GM03348 (cell line): ENCODE results near the gene HOXC5.
A peak's percentile ranks its signal among the peaks of the same experiment; 100 is the strongest.

Source experiments
- DNase-seq: peaks from one replicate; pipeline ENCODE4 v3.0.0; 2012; ENCODE audit warnings: low spot score

The HOXC5 gene

DNA sequence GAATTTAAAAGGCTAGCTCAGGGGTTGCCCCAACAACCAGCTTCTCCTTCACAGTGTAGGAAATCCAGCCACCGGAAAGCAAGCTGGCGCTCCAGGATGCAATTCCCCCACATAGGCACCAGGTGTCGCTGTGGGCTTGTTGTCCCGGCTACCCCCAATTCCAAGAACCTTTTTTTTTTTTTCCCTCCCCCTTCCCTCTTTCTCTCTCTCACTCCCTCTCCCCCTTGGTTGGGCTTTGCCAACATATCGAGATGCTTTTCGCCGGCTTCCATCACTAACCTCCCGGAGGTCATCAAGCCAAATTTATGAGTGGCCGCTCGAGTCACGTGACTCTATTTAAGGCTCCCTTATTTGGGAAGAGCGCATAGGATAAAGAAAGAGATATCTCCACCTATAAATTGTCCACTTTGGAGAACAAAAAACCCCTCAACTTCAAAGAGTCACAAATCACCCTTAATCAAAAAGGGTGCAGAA, at the start of gene HOXC5:
TSS of gene HOXC5 (plus strand) at position 424 of the 474 bp plus-strand sequence. CDS start 73 bp downstream, outside the sequence.
- peak; percentile 80 for DNase-seq

DNA sequence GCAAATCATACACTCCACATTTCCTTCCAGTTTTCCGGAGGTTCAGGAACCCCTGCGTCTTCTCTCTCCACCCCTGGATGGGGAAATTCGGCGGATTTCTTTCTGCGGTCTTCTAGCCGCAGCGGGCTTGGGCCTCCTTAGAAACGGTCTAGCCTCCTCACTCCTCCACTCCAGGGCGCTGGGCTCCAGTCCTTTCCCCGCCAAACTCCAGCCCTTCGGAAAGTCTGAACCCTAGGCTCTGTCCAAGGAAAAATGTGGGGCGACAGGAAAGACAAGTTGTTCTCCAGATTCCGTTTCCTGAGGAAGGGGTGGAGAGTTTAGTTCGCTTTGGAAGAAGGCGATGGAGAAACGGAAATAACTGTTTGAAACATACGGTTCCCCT, 49.3 kb upstream of the HOXC5 start:
- DNase-seq, result no peak

DNA sequence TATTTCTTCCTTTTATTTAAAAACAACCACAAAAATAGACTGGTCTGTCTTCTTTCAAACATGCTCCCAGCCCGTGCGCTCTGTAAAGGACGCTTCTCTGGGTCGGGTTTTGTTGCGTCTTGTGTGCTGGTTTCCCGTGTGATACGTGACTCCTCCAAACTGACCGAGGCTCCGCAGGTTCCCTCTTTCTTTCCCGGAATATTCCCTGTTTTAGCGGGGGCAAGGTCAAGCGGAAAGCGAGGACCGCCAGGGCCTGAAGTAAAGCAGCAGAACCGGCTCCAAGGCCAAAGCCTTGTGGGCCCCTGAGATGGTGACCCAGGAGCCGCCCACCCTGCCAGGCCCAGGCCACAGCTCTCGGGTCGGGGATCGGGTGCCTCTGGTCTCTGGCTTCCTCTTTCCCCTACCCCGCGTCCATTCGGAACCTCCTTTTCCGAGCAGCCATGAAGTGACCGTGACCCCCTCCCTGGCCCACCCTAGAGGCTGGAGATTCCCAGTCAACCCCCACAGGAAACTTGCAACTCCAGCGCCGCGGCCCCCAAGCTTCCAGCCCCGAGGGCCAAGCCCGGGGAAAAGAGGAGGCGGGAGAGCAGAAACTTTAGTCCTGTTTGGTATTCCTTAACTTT, 48.8 kb upstream of the HOXC5 start:
- no peak for DNase-seq

DNA sequence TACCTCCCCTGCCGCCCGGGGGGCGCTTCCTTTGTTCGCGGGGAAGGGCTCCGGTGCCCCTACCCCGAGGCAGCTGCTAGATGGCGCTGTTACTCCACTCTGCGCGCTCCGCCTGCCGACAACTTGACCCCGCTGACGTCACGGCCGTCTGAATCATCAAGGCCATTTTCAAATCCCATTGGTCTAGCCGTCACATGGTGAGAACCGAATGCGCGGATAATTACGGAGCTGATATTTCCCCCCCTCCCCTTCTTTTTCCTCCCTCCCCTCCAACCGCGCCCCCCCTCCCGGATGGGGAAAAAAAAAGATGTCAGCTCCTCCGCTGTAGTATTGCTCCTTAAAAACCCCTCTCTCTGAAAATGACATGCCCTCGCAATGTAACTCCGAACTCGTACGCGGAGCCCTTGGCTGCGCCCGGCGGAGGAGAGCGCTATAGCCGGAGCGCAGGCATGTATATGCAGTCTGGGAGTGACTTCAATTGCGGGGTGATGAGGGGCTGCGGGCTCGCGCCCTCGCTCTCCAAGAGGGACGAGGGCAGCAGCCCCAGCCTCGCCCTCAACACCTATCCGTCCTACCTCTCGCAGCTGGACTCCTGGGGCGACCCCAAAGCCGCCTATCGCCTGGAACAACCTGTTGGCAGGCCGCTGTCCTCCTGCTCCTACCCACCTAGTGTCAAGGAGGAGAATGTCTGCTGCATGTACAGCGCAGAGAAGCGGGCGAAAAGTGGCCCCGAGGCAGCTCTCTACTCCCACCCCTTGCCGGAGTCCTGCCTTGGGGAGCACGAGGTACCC, 47.8 kb upstream of the HOXC5 start, which contains the start of gene HOXC10:
TSS of gene HOXC10 (plus strand) at position 246 of the 791 bp plus-strand sequence. CDS start at position 360, 114 bp downstream.
- DNase-seq, result peak; percentile 91

DNA sequence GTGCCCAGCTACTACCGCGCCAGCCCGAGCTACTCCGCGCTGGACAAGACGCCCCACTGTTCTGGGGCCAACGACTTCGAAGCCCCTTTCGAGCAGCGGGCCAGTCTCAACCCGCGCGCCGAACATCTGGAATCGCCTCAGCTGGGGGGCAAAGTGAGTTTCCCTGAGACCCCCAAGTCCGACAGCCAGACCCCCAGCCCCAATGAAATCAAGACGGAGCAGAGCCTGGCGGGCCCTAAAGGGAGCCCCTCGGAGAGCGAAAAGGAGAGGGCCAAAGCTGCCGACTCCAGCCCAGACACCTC, 47.2 kb upstream of the HOXC5 start:
- no peak for DNase-seq

DNA sequence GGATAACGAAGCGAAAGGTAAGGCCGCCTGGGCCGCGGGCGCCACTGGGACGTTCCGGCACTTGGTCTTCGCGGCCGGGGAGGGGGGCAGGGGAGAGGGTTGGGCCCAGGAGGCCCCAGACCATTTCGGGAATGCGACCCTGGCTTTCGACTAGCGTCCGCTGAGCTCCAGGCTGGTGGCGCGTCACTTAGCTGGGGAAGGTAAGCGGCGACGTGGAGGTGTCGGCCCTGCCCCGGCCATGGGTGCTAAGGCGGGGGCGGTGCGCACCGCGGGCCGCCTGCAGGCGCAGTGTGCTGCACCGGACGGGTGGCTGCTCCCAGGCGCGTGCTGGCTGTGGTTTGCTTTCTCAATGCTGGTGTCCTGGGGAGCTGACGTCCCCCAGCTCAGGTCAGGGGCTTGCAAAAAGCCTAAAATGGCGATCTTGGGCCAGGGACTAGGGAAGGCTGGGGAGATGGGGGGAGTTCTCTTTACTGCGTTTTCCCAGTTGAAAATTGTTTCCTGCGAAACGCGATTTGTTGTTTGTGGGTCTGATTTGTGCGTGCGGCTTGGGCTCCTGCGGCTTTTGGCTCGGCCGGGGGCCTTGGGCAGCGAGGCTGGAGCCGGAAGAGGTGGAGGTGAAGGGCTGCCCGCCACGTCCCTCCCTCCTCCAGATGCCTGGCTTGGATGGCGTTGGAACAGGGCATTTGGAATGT, 46.7 kb upstream of the HOXC5 start:
- no peak for DNase-seq

DNA sequence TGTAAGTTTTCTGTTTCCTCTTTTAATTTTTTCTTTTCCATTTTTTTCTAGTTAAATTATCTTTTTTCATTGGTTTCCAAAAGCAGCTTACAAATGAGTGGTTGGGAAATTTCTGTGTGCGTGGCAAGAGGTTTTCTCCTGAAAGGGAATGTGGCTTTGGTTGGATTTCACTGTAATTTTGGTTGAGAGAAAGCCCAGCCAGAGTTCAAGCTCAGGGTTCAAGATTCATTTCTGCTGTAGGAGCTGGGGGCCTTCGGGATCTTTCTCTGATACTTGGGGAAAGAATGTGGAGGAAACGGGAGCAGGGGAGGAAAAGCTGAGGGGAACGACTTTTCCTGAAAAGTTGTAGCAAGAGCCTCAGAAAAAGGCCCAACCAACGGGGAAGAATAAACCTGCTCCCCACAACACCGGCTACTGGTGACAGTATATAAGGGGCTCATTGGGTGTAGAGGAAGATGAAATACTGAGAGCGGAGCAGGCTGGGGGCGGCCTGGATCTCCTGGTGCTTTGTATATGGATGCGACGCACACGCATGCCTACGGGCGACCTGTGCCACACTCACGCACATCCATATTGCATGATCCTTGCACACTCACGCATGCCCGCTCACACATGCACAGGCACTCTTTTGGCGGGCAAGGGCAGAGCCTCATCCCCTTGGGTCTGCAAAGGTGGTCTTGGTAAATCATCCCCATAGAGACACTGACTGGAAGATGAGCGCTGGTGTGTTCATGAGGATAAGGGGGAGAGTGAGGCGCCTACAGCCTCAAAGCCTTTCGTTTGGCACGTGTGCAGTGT, 46.0 kb upstream of the HOXC5 start:
- DNase-seq, result no peak

DNA sequence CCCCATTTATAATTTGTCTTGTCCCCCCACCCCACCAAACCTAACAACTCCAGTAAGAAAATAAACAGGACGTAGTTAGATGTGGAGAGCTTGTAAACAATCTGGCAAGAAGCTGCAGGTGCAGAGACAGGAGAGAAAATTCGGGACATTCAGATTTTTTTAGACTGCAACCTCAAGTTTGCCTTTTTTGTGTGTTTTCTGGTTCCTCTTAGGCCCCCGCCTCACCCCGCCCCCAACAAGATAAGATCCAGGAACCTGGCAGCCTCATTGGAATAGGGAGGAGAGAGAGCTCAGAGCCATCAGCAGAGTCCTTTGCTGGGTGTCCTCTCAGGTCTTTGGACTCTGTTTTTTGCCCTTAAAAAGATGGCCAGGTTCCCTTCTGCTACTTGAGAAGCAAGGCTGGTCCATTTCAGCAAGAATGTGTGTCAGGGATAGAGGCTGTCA, 45.0 kb upstream of the HOXC5 start:
- DNase-seq, result no peak

DNA sequence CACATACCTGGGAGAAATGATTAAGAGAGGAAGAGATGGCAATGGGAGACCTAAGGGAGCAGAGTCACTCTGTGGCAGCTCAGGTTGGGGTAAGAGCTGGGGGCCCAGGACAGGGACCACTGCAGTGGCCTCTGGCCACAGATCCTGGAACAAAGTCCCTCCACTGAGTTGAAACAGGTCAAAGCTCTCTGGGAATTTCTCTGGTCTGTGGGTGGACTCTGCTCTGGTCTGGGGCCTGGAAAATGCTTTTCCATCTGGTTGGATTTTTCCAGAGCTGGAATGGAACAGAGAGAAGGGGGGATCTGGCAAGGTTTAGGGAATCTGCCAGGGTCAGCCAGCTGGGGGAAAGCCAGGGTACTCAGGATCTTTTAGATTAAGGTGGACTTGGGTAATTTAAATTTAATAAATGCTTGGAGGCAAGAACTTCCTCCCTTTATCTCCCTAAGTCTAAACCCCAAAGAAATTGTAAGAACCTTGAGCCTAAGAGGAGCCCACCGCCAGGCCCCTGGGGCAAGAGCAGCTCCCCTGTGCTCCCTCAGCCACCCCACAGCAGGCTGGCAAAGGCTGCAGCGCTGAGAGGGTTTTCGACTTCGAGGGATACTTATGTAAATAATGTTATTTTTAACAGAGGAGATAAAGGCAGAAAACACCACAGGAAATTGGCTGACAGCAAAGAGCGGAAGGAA, 44.2 kb upstream of the HOXC5 start:
- DNase-seq, result no peak

DNA sequence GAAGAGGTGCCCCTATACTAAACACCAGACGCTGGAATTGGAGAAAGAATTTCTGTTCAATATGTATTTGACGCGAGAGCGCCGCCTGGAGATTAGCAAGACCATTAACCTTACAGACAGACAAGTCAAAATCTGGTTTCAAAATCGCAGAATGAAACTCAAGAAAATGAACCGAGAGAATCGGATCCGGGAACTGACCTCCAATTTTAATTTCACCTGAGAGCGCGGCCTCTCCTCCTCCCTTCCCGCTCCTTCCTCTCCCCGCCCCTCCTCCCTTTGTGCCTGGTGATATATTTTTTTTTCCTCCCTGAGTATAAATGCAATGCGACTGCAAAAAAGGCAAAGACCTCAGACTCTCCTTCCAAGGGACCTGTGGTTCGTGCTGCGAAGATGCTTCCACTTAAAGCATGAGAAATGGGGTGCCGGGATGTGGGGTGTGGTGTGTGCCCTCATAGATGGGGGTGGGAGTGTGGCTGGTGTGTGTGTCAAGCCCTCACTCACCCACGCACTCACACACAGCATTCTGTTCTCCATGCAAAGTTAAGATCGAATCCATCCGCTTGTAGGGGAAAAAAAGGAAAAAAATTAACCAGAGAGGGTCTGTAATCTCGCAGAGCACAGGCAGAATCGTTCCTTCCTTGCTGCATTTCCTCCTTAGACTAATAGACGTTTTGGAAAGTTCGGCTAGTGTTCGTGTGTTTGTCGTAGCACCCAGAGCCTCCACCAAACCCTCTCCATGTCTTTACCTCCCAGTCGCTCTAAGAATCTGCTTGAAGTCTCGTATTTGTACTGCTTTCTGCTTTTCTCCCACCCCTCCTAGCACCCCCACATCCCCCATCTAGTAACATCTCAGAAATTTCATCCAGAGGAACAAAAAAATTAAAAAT, 43.4 kb upstream of the HOXC5 start:
- no peak for DNase-seq

DNA sequence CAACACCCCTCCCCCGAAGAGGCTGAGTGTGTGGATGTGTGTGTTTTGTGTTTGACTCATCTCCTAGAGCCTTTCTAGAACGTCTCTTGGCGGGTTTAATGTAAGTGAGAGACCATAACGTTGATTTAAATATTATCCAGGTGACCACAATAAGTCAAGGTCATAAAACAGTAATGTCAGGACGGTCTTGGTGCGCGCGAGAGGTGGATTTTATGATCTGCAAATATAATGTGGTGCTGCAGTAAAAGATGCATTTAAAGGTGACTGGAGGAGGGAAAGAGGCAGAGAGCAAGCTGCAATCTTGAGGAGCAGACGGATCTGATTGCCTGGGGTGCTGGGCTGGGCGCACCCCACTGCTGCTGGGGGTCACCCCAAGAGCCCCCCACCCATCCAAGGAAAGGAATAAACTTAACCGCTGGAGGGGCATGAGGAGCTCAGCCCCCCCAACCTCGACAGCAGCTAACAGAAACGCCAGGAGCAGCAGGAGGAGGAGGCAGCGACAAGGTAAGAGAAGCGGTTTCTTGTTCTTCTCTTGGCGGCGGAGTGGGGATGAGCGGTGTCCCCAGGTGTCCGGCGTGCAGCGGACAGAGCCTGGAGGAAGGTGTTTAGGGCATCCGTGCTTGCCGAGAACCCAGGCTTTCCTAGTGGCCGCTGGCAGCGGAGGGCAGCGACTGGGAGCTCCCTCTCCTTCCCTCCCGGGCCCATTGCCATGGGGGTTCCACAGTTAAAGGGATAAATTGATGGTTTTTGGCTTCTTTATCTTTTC, 42.4 kb upstream of the HOXC5 start:
- DNase-seq, result no peak

DNA sequence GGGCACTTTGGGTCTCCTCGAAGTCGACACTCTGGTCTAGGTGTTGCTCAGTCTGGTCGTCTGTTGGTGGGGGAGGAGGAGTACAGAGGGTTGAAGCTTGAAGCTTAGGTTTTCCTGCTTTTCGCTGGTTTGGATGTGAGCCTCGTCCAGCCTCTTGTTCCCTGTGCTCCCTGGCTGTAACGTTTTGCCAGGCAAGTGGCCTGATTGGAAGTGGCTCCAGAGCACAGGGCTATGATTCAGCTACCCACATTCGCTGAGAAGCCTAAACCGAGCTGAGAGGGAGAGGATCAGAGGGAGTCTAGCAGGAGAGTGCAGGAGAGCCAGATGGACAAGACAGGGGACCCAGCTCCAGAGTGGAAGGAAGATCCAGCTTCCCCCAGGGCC, 41.8 kb upstream of the HOXC5 start:
- DNase-seq, result peak; percentile 79

DNA sequence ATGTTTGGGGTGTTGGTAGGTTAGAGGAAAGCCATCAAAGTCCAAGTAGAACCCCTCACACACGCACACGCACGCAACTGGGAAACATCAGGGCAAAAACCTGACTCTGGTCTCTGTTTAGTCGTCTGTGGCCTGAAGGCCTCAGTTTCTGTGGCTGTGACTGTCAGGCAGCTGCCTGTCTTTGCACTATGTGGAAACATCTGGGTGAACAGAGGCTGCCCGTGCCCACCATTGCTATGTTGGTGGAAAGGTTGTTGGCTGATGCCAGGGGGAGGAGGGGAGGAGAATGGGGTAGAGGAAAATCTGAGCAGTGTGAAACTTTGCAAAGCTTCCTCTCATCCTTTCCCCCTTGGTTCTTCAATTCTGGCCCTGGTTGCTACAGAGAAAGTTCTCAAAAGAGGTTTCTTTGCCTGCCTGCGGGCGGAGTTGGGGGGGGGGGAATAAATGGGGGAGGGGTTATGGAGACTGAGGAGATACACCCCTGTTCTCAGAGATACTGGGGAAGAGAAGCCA, 40.4 kb upstream of the HOXC5 start:
- DNase-seq, result no peak

DNA sequence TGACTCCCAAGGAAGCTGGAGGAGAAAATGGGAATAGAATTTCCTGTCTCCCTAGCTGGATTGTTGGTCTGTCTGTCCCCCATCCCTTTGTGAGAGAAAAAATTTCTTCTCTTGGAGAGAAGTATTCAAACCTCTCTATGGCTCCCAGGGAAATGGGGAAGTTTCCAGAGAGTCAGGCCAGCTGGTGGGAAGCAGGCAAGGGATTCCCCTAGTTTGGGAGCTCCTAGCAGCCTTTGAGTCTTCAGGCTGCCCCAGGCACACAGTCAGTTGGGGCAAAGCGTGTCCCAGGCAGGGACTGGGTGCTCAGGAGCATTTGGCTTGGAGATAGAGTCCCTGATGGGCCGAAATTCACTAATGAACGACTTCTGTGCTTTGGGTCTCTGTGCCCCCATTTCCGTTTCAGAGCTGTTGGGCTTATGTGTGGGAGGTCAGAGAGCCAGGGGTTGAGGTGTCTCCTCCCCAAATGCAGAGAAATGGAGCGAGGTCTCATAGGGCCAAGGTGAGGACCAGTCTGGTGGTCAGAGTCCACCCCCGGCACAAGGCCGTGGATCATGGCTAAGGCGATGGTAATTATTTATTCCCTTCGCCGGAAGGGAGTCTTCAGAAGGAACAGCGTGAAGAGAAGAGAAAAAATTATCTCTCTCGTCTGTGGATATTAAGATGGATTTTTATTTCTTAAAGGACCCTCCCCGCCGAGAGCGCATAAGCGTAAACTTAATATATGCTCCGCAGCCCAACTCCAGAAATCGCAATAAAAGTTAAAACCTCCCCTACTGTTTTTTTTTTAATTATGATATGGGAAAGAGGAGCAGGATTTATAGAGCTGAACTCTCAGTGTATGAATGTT, 39.5 kb upstream of the HOXC5 start:
- no peak for DNase-seq

DNA sequence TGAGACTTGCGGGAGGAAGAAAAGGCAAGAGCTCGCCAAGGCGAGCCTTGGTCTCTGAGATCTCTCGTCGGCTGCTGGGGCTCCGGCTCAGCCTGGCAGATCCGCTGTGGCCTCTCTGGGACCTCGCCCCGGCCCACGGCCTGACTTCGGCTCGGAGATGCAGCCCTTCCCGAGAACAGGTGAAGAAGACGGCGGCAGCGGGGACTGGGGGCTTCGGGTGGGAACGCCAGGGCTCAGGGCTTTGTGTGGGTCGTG, 38.9 kb upstream of the HOXC5 start:
- DNase-seq, result no peak

DNA sequence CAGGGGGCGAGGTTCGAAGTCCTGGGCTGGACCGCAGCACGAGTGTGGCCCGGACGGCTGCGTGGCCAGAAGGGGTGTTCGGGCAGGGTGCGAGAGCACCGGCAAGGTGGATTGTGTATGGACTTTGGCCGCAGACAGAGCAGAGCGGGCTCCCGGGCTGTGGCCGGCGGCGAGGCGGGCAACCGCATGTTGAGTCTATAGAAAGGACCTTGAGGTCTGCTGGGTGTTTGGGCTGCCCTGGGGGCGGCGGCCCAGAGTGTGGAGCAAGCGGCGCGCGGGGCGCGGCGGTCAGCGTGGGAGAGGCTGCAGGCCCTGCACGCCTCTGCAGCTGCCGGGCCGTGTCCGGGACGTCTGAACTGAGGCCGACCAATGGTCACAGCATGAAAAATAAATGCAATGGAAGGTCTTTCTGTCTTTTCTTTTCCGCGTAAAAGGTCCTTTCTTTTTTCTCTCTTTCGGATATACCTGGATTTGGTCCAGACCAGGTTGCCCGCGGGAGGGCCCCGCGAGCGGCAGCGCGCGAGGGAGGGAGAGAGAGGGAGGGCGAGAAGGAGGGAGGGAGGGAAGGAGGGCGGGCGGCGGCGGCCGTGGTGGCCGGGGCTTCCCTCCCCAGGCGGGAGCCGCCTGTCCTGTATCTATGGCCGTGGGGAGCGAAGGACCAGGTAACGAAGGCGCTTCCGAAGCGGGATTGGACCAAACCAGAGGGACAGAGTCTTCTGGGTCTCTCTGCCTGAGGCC, 38.4 kb upstream of the HOXC5 start:
- no peak for DNase-seq

DNA sequence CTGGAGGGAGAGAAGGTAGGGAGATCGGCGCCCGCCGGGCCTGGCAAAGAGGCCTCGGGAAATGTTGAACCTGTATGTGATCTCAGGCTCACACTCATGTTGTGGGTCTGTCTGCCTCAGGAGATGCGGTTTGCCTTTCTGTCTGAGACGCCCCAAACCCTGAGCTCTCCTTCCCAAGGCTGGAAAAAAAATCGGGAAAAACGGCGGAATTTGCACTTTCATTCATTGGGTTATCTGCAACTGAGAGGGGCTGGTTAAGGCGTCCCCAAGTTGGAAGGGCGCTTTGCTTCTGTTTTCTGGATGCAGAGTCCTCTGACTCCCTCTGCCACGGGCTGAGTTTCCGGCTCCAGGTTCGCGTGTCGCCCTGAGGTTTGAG, 37.9 kb upstream of the HOXC5 start:
- DNase-seq, result no peak
